Stimulated activated naive CD8-positive, alpha-beta T cell treated with anti-CD3 and anti-CD28 coated beads, Interleukin-15, amount 100 ng/mL, for 72 hours (primary cell): ENCODE measurements around the gene RDH5.

Source experiments
- ATAC-seq: fragments of 150-1000 bp; cut with Tn5 transposase; 2 replicates; pipeline ENCODE4 v1.10.0; 2021; ENCODE audit warnings: mild to moderate bottlenecking, moderate library complexity
- DNase-seq, 2 donors: peaks; one replicate each; pipeline ENCODE4 v3.0.0; 2021 to 2022
- H3K27ac Mint-ChIP-seq, 2 donors: one replicate each; pipeline ENCODE4 v1.8.0; 2022; ENCODE audit warnings: mild to moderate bottlenecking in 2 of 2, mixed read lengths in 2 of 2, moderate library complexity in 2 of 2
- H3K27me3 Mint-ChIP-seq: one replicate; pipeline ENCODE4 v1.8.0; 2022; ENCODE audit warnings: mixed read lengths
- H3K4me1 Mint-ChIP-seq: one replicate; pipeline ENCODE4 v1.8.0; 2022; ENCODE audit warnings: mild to moderate bottlenecking, mixed read lengths
- H3K4me3 Mint-ChIP-seq, 2 donors: one replicate each; pipeline ENCODE4 v1.8.0; 2022; ENCODE audit warnings: mild to moderate bottlenecking in 2 of 2, mixed read lengths in 2 of 2, moderate library complexity in 1 of 2
- H3K9me3 Mint-ChIP-seq, 2 donors: one replicate each; pipeline ENCODE4 v1.8.0; 2022; ENCODE audit warnings: mixed read lengths in 2 of 2

Gene RDH5

DNA sequence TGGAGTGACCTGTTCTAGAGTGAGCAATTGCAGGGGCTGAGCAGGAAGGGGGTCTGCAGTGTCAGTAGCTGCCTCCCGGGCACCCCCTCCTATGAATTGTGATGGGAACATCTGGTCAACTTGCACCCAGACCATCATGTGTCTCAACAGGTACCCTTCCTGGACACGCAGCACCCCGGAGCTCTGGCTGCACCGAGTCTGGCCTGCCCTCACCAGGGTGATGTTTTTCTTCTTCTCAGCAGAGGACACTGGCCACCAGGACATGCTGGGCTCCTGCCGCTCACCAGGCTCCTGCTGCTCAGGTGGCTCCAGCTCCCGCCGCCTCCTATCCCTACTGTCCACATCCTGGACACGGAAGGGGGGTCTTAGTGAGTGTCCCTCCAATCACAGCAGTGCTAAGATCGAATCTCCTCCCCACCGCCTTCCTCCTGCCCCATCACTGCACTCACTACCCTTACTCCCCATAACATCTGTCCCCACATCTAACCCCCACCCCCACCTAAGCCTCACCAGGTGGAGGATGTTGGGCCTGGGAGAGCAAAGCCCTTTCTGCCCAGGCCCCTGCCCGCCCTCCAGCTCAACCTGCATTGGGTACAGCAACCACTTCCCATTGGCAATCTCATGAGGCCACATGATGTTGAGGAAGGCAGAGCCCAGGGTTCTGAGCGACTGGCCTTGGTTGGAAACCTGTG is 27.4 kb upstream of the RDH5 start:
- H3K4me1 Mint-ChIP-seq, result peaks cover 5% of the 10 kb centered on the region
- H3K27me3 Mint-ChIP-seq, result no peaks in the 10 kb centered on the region
- no peak overlapping the region for H3K27ac Mint-ChIP-seq
- no peak overlapping the region for H3K4me3 Mint-ChIP-seq
- no peak for DNase-seq
- ATAC-seq, result no peak
- H3K9me3 Mint-ChIP-seq, result no peaks in the 10 kb centered on the region

- no peak for ATAC-seq
These were observed 26.6 kb upstream of the RDH5 start for GRCh38 chr12:55693323-55694187.

GRCh38 chr12:55694188-55694515 is 26.0 kb upstream of the RDH5 start:
- Mint-ChIP-seq H3K27me3 (no peaks in the 10 kb centered on the region), H3K4me3 (no peak overlapping the region), H3K4me1 (no peaks in the 10 kb centered on the region), H3K27ac (peak overlapping the region in 1 of 2 donors; percentile 46), H3K9me3 (no peaks in the 10 kb centered on the region)
- DNase-seq (no peak), ATAC-seq (no peak)

More at GRCh38 chr12:55693323-55694187, 26.6 kb upstream of the RDH5 start:
- DNase-seq, result no peak
- Mint-ChIP-seq H3K4me3 (no peak overlapping the region), H3K9me3 (no peaks in the 10 kb centered on the region), H3K27me3 (no peaks in the 10 kb centered on the region), H3K4me1 (no peaks in the 10 kb centered on the region), H3K27ac (no peak overlapping the region)

DNA sequence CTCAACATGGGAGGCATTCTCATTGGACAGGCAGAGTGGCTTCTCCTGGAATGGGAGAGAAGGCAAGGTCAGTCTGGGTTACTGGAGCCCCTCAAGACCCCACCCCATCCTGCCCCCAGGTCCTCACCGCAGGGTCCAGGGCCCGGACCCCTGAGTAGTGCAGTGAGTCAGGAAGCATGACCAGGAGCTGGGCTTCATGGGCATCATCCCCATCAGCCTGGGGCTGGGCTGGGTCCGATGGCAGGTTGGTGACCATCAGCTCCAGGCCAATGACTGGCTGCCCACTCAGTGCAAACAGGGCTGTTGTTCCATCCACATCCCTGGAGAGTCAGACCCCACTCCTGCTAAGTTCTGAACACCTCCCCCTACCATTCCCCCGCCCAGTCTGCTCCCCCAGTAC is 25.5 kb upstream of the RDH5 start:
- ATAC-seq (no peak), DNase-seq (no peak)
- peak overlapping the region in 1 of 2 donors; percentile 5 for H3K27ac Mint-ChIP-seq
- H3K27me3 Mint-ChIP-seq, result no peaks in the 10 kb centered on the region
- no peaks in the 10 kb centered on the region for H3K9me3 Mint-ChIP-seq
- H3K4me3 Mint-ChIP-seq, result no peak overlapping the region
- H3K4me1 Mint-ChIP-seq, result no peaks in the 10 kb centered on the region

DNA sequence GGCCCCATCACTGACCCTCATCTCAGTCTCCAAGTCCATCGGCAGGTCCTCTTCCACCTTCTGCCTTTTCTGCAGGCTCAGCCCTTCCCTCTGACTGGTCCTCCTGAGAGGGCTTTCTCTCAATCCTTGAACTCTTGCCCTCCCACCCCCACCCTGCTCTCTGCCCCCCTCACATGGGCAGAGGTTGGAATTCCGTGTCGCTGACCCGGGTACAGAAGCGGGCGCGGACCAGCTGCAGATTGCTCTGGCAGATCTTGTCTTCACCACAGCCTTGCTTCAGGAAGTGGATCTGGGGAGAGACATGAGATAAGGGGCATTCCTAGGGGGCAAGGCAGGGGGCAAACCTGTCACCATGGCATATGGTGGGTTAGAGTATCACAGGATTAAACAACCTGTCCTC is 24.8 kb upstream of the RDH5 start:
- Mint-ChIP-seq H3K4me3 (no peak overlapping the region), H3K27me3 (no peaks in the 10 kb centered on the region)

DNA sequence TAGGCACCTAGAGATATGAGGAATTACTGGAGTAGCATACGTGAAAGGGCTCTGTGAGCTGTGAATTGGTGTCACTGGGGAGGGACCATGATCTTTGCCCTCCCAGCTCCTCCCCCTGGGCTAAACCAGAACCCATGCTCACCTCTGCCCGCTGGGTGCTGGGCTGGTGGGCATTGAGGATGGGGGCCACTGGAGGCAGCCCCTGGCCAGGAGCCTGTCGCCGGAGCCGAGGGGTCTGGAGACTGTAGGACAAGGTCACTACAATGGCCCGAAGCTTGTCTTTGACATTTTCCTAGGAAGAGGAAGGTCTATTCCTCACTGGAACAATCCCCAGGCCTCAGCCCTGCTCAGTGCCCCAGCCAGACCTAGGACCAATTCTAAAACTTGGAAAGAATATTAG is 24.1 kb upstream of the RDH5 start:
- no peak for ATAC-seq
- H3K27me3 Mint-ChIP-seq, result no peaks in the 10 kb centered on the region
- no peaks in the 10 kb centered on the region for H3K4me1 Mint-ChIP-seq
- H3K4me3 Mint-ChIP-seq, result no peak overlapping the region
- no peak overlapping the region for H3K27ac Mint-ChIP-seq
- no peak for DNase-seq
- H3K9me3 Mint-ChIP-seq, result no peaks in the 10 kb centered on the region

More for the DNA sequence above, 24.8 kb upstream of the RDH5 start:
- DNase-seq, result no peak
- H3K9me3 Mint-ChIP-seq, result no peaks in the 10 kb centered on the region
- H3K4me1 Mint-ChIP-seq, result no peaks in the 10 kb centered on the region
- H3K27ac Mint-ChIP-seq, result no peak overlapping the region
- no peak for ATAC-seq

- Mint-ChIP-seq H3K27me3 (no peaks in the 10 kb centered on the region), H3K4me1 (no peaks in the 10 kb centered on the region), H3K4me3 (no peak overlapping the region), H3K9me3 (no peaks in the 10 kb centered on the region), H3K27ac (no peak overlapping the region)
- ATAC-seq (no peak), DNase-seq (no peak)
These were observed 23.3 kb upstream of the RDH5 start for GRCh38 chr12:55696796-55697462.

DNA sequence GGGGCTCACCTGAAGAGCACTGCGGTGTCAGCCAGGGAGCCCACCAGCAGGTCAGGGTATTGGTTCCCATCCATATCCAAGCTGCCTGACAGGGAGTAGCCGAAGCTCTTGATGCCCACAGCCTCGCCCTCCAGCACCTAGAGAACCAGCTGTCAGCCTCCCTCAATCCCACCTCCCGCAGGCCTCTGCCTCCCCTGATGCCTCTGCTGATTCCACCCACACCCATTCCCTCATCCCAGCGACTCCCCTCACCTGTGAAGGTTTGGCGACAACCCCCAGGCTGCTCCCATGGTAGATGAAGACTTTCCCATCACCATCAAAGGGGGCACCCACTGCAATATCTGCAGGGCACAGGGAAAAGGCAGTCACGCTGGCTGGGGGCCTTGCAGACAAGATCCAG is 22.5 kb upstream of the RDH5 start:
- ATAC-seq, result no peak
- no peaks in the 10 kb centered on the region for H3K27me3 Mint-ChIP-seq
- no peak for DNase-seq
- no peak overlapping the region for H3K4me3 Mint-ChIP-seq
- no peaks in the 10 kb centered on the region for H3K4me1 Mint-ChIP-seq
- H3K27ac Mint-ChIP-seq, result no peak overlapping the region
- no peaks in the 10 kb centered on the region for H3K9me3 Mint-ChIP-seq

GRCh38 chr12:55698241-55698955 is 21.8 kb upstream of the RDH5 start:
- ATAC-seq (no peak), DNase-seq (no peak)
- H3K9me3 Mint-ChIP-seq, result no peaks in the 10 kb centered on the region
- peak overlapping the region in 1 of 2 donors; percentile 69 for H3K27ac Mint-ChIP-seq
- no peaks in the 10 kb centered on the region for H3K4me1 Mint-ChIP-seq
- no peak overlapping the region for H3K4me3 Mint-ChIP-seq
- no peaks in the 10 kb centered on the region for H3K27me3 Mint-ChIP-seq

DNA sequence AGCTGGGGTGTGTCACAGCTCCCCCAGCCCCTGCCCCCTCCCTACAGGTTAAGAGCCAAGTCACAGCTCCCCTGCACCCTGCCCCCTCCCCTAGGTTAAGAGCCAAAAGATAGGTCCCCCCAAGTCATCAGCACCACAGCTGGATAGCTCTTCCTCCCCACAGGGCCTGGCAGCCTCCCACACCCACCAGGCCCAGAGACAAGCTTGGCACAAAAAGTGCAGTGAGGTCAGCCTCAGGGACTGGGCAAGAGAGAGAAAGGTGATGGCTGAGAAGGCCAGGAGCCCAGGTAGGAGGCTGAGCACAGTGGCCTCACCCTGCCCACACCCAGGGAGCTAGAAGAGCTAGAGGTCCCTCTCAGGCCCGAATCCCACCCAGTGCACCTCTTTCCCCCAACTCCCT is 21.2 kb upstream of the RDH5 start:
- Mint-ChIP-seq H3K4me3 (no peak overlapping the region), H3K9me3 (no peaks in the 10 kb centered on the region), H3K27ac (no peak overlapping the region), H3K4me1 (no peaks in the 10 kb centered on the region), H3K27me3 (no peaks in the 10 kb centered on the region)
- DNase-seq (no peak), ATAC-seq (no peak)

GRCh38 chr12:55699471-55700055 is 20.6 kb upstream of the RDH5 start:
- no peak for ATAC-seq
- DNase-seq, result no peak
- peak overlapping the region in 1 of 2 donors; percentile 70 for H3K27ac Mint-ChIP-seq
- no peak overlapping the region for H3K4me3 Mint-ChIP-seq
- no peaks in the 10 kb centered on the region for H3K27me3 Mint-ChIP-seq
- no peaks in the 10 kb centered on the region for H3K4me1 Mint-ChIP-seq
- no peaks in the 10 kb centered on the region for H3K9me3 Mint-ChIP-seq

DNA sequence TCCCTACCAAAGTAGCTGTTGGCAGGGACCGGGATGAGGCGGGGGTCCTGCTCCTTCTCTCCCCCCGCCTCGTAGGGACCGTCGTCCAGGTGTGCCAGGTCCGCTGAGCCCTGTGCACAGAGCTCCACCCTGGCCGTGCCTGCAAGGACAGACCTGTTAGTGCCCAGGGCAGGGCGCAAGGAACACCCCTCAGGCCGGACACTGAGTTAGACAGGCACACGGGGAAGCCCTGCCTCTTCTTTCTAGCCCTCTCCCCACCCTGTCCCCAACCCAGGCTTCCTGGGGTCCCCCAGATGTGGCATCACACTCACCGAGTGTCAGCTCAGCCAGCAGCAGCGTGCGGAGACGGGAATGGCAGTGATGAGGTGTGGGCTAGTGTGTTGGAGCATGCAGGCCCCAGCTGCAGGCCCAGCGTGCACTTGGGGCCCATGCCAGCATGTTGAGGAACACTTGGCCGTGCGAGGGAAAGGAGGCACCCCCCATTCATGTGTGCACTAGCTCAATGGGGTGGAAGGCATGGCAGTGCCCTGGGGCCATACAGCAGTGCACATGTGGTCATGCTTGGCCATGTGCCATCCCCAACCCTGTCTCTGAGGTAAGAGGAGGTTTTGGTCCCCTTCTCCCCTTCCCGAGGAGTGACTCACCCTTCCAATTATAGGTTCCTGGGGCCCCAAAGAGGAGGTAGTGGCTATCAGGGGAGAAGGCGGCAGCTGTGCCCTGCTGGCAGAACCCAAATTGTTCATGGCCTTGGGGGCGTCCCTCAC is 19.8 kb upstream of the RDH5 start:
- DNase-seq (no peak), ATAC-seq (no peak)
- Mint-ChIP-seq H3K27me3 (no peaks in the 10 kb centered on the region), H3K4me1 (no peaks in the 10 kb centered on the region), H3K4me3 (no peak overlapping the region), H3K9me3 (no peaks in the 10 kb centered on the region), H3K27ac (no peak overlapping the region)

- DNase-seq, result no peak
These were observed 17.3 kb upstream of the RDH5 start for GRCh38 chr12:55702861-55703260.

DNA sequence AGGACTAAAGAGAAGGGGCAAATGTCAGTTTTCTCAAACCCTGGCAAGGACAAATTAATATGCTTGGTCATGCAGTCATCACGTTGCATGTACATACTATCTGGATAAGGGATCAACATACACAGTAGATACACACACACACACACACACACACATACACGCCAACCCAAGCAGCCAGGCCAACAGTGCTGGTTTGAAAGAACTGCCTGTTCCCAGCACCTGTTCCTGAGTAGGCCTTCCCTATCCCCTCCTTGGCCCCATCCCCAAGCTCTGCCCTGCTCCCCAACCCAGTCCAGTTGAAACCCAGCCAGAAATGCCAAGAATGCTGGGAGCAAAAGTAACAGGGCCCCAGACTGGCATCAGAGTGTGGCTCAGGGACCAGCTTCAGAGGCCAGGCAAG is 16.9 kb upstream of the RDH5 start:
- peaks cover 16% of the 10 kb centered on the region for H3K27me3 Mint-ChIP-seq
- H3K27ac Mint-ChIP-seq, result no peak overlapping the region
- peaks cover 12% of the 10 kb centered on the region for H3K4me1 Mint-ChIP-seq
- no peaks in the 10 kb centered on the region for H3K9me3 Mint-ChIP-seq
- DNase-seq (no peak), ATAC-seq (no peak)
- no peak overlapping the region for H3K4me3 Mint-ChIP-seq

More at GRCh38 chr12:55702861-55703260, 17.3 kb upstream of the RDH5 start:
- Mint-ChIP-seq H3K9me3 (no peaks in the 10 kb centered on the region), H3K4me1 (peaks cover 8% of the 10 kb centered on the region), H3K4me3 (no peak overlapping the region), H3K27ac (no peak overlapping the region), H3K27me3 (peaks cover 12% of the 10 kb centered on the region)
- no peak for ATAC-seq
